HG03280 (cell line): ENCODE data around the gene CDRT4.
"Not testable (repeated sequence)": the region's sequence is repeated elsewhere in the genome, so short reads cannot be mapped to it uniquely, and the experiment has no call there.

ENCODE experiments used
- ATAC-seq: cut with Tn5 transposase; IDR thresholded peaks from one replicate; pipeline ENCODE4 v1.9.1; 2021; ENCODE audit warnings: mild to moderate bottlenecking, moderate library complexity; ENCODE audit not compliant: unreplicated experiment

CDRT4 gene

DNA sequence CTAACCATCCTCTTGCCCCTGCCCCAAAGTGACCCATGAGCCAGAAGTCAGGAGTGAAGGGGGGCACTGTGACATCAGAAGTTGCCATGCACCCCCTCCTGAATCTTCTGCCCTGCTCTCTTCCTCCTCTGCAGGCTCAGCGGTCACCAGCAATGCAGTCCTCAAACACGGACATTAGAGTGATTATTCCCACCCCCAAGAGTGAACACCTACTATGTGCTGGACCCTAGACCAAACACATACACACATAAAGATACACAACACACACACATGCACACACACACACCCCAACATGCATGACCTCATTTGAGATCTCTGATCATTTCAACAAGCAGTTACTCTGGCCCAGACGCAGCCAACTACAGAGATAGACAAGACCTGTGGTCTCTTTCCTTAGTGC is at the start of gene CDRT4:
TSS of gene CDRT4 (minus strand) at position 30 of the 400 bp plus-strand sequence. CDS start 27,383 bp downstream, outside the sequence.
- ATAC-seq, result no peak

DNA sequence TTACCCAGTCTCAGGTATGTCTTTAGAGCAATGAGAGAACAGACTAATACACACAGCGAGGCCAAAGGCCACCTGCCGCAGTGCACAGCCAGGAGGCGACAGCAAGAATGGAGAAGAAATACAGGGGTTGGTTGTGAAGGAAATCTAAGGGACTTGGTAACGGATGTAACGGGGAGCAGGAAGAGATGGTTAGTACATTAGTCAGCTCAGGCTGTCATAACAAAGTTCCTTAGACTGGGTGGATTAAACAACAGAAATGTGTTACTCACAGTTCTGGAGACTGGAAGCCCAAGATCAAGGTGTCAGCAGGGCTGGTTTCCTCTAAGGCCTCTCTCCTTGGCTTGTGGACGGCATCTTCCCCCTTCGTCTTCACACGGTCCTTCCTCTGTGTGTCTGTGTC is 48.7 kb upstream of the CDRT4 start:
- no peak for ATAC-seq

DNA sequence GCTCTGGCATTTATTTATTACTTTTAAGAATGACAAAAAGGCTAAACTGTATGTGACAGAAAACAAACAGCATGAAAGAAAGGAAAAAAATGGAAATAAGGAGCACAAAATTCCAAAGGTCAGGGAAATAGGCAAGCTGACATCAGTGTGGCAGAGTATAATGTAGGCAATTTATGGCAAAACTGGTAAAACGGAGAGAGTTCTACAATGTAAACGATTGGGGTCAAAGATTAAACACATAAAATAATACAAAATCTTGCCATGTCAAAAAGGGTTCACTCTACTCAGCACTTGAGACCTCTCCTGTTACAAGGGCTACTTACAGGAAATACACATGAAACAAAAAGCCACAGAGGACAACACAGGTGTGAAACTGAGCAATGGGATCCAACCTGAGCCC is 47.0 kb upstream of the CDRT4 start:
- no peak for ATAC-seq

DNA sequence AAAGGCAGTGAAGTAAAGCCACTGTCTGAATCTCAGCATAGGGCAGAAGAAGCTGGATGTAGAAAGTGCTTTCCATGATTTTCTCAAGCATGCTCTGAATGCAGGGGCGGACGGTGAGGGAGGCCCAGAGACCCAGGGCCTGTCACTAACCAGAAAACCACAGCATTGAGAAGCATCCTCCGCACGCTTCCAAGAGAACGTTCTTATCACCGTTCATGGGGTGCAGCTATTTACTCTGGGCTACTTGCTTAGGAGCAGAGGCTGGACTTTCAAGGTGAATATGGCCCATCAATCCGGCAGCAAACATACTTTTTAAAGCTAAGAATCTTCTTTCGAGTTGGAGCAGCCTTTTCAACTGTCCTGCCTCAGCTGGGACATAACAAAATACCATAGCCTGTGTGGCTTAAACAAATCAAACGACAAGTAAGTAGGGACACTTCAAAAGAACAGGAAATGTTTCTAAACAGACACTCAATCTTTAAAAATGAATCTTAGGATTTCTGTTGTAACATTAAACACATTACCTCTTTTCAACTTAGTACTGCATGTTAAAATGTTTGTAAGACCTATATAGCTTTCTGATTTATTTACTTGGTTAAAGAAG is 46.5 kb upstream of the CDRT4 start:
- ATAC-seq, result no peak

DNA sequence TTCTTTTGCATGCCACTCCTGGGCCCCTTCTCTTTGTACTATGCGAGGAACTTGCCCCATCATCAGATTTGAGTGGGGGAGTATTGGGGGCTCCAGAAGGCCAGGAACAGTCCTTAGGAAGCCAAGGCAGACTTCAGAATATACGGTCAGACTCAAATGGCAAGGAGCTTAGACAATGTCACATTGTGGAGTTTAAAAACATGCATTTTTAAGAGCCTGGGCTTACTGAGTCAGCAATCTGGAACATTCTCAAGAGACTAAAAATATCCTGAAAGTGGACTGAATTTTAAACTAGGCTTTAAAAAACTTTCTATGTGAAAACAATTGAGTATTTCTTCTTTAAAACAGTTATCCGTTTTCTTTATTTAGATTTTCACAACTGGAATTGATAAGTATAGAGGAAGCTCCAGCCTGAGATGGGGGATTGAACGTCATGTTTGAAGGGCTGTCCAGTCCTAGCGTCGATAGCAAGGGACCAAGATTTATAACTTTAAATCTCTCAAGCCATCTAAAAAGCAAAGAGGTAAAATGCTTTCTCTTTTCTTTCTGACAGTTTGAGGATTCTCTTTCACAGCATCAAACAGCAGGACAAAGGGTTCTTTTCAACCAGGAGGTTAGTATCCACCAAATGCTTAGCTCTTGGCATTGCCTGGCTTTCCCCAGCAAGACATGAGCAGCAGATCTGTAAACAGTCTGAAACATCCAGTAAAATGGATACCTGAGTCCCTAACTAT is 45.8 kb upstream of the CDRT4 start:
- ATAC-seq, result no peak

DNA sequence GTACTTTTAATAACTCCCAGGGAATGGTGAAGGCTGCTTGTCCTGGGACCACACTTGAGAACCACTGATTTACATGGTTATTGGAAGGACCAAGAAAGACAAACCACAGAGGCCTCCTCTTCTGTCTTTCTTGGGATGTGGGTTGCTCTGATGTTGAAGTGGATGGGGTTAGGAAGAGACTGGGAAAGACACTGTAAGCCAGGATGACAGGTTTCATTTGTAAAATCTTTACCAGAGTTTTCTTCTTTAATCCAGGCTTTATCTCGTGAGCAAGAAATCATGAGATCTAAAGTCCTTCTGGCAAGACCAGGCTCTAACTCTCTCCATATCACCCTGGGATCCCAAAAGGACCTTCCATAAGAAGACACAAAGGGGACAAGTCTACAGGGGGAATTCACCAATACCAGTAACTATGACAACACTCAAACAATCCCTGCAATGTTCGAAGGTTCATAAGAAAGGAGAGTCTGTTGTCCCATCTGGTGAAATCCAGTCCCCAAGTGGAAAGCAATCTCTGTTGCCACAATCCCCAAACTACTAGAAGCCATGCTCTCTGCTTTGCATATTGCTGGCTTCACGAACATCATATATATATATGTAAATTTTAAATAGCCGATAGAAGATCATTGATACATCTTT is 44.8 kb upstream of the CDRT4 start:
- no peak for ATAC-seq

DNA sequence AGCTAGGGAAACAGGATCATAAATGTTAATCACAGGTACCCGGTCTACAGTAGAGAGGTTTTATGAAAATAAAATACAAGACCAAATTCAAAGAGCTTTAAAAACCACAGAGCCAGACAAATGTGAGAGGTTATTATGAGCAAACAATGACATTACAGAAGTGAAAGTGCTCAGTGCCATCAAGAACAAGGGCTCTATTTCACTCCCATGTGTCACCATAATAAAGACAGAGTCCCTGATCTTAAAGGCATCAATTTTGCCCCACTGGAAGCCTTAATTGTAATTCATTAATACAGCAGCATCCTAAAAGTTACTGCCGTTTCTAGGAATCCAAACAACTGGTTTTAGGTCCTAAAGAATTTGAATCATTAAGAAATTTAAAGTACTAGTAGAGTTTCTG is 43.7 kb upstream of the CDRT4 start:
- no peak for ATAC-seq

DNA sequence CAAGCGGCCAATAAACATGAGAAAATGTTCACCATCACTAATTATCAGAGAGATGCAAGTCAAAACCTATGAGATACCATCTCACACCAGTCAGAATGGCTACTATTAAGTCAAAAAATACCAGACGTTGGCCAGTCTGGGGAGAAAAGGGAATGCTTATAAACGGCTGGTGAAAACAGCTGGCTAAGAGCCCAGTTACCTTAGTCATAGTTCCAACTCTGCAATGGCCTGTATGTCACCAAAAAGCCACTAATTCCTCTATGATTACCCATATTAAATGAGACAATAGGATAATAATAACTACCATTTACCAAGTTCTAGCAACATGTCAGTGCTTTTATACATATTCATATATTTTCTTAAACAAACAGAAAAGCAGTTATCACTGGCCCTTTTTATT is 42.9 kb upstream of the CDRT4 start:
- no peak for ATAC-seq

DNA sequence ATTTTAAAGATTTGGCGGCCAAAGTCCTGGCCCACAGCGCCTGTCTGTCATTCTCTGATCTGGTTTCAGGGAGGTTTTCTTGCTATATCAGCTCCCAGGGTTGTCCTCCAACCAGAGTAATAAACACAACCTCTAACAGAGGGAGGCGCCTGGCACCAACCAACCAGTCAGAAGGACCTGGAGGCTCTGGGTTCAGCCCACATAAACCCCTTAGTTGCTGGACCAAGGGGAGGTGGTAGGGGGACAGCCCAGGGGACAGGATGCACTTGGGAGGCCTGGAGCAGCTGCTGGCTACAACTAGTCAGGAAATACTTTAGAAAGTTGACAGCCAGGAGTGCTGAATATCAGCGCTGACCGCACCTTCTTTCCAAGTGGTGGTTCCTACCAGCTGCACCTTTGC is 41.7 kb upstream of the CDRT4 start:
- no peak for ATAC-seq

DNA sequence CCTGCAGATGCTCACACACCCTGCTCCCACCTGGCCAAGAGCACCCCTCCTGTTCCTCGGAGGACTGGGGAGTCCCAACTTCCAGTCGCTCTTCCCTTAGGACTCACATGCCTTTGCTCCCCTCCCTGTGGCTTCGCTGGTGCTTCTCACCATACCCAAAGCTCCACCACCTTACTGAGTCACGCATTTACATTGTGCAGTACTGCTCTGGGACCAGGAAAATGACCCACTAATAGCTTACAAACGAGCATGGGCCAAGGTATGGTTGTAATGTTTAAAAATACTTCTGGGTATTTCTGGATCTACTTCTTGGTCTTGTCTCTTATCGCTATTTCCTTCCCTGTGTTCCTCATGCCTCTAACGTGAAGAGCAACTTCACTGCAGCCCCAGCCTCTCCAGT is 41.0 kb upstream of the CDRT4 start:
- no peak for ATAC-seq

DNA sequence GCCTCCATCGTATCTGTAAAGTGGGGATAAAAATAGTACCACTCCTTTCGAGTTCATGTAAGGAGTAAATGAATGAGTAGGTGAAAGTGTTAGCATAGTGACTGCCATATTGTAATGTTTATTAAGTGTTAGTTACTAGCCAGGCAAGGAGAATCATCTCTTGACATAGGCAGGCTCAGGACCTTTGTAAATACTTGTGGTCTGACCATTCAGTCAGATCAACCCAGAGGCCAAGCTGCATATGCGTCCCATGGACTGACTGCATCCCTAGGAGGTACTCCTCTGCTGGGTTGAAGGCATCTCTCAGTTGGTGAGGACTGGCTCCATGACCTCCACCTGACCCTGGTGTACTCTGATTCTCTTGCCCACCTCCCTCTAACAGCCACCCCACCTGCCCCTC is 40.5 kb upstream of the CDRT4 start:
- no peak for ATAC-seq

DNA sequence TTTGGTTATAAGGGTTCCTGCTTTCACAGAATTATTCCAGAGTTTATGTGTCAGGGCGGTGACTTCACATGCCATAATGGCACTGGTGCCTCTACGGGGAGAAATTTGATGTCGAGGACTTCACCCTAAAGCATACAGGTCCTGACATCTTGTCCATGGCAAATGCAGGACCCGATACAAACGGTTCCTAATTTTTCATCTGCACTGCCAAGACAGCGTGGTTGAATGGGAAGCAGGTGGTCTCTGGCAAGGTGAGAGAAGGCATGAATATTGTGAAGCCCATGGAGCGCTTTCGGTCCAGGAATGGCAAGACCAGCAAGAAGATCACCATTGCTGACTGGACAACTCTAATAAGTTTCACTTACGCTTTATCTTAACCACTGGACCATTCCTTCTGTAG is 39.6 kb upstream of the CDRT4 start:
- ATAC-seq, result no peak

DNA sequence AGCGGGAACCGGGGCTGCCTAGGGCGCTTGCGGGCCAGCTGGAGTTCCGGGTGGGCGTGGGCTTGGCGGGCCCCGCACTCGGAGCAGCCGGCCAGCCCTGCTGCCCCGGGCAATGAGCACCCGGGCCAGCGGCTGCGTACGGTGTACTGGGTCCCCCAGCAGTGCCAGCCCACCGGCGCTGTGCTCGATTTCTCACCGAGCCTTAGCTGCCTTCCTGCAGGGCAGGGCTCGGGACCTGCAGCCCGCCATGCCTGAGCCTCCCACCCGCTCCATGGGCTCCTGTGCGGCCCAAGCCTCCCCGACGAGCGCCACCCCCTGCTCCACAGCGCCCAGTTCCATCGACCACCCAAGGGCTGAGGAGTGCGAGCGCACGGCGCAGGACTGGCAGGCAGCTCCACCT is 38.3 kb upstream of the CDRT4 start:
- ATAC-seq, result not testable (repeated sequence)

DNA sequence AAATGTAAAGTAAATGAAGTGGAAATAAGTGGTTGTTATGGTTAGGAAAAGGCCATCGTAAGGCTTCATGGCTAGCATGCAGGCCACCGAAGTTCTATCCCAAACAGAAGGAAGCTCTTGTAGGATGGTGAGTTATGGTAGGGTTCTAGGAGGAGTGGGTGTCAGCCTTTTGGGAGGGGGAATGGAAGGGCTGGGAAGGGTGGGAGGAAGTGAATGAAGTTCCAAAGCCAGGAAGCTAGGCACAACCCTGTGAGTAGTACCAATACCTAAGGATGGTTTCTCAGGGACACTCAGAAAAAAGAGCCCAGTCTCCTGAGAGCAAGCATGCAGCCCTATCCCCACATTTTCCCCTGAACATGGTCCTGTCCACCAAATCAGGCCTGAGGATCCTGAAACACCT is 36.3 kb upstream of the CDRT4 start:
- ATAC-seq, result no peak

DNA sequence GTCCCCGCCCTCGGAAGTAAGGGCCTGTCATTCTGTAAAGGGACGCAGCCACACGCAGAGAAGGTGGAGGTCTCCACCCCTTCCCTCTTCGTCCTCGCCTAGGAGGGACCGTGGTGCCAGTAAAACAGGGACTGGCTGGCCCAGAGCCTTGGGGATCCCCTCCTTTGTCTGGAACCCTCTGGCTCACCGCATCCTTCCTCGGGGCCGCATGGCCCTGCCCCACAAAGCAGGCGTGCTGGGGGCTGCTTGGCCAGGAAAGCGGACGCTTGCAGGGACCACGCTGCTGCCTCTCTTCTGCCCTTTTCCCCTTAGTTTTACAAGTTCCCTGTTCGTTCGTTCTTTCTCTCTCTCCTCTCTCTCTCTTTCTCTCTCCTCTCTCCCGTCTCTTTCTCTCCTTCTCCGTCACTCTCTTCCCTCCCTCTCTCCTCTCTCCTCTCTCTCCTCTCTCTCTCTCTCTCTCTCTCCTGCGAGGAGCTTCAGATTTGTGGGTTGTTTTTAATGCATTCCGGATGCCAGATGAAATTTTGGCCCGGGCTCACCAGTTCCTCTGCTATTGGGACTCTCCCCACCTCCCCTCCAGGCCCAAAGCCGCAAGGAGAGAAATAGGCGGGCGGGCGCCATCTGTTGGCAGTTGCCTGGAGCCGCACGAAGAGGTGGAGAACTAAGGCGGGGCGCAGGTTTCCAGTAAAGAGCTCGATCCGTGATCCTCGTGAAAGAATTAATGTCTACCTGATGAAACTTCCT is 35.1 kb upstream of the CDRT4 start:
- ATAC-seq, result peak; percentile 93

DNA sequence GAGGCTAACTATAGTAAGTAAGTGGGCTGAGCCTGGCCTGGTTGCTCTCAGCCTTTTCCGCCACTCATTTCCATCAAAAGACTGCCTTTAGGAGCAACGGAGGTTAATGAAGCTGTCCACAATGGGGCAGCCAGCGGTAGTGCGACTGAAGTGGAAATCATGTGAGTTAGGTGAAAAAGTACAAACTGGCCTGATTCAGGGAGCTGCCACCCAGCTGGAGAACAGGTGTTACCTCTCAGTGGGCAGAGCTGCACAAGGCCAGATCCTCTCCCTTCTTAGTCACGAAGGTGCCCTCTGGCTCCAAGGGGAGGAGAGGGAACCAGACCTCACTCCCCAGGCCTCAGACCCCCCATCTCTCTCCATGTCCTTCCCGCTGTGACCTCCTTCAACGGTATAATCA is 34.4 kb upstream of the CDRT4 start:
- ATAC-seq, result no peak

DNA sequence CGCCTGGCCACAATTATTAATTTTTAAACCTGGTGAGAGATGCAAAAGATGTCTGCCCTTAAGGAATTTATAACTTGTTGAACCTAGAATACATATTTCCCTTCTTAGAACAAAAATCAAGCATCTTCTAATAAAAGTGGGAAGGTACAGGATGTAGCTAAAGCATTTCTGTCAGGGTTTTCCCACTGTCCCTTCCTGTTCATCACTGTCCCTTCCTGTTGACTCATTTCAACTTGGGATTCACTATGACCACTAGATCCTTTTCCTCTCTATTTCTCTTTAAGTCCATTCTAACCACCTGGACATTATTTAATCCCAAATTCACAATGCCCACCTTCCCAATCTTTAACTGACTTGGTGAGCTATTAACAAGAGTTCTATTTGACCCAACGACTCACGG is 33.9 kb upstream of the CDRT4 start:
- ATAC-seq, result no peak

DNA sequence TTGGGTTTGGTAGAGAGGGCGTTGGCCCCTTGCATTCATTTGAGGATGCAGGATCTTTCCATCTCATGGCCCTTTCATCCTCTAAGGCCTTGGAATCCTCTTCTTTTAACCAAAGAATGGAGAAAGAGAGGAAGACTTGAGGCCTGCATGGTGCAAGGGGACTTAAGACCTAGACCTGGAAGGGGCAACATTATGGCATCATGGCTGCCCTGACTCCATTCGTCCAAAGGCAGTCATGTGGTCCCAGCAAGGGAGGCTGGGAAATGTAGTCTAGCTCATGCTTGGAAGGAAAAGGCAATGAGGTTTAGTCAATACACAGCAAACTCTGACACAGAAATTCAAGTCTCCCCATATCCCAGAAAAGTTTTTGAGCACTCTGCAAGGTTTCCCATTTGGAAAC is 30.7 kb upstream of the CDRT4 start:
- no peak for ATAC-seq

DNA sequence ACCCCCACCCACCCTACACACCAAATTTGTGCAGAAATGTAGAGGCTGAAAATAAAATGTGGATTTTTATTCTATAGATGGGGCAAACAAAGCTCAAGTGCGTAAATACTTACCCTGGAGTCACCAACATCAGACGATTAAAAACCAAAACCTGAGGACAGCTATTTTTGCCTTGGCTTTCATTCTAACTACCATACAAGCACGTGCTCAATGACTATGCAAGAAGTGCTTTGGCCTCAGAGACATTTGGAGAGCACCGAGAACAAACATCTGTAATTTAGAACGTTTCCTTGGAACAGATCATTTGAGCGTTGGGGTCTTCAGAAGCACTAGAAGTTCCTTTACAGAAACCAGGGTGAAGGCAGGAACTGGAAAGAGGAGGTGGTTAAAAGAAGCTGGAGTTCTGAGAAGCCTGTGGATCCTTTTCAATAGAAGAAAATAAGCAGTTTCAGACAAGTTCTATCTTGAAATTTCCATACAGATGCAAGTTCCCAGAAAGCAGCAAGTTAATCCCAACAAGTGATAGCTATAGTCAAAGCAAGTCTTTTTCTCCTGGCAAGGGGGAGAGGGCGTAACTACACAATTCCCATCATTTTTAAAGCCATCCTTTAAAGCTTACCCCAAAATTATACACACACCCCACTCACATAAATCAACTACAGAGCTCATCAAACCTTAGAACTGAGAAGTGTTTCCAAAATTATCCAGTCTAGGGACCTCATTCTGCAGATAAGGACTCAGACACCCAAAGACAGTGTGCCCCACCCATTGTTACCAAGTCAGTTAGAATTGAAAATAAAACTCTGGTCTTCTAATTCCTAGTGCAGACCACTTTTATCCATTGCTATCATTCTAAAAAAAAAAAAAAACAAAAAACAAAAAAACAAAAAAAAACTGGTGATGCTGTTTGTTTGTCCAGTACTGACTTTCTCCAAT is 29.6 kb upstream of the CDRT4 start:
- no peak for ATAC-seq

DNA sequence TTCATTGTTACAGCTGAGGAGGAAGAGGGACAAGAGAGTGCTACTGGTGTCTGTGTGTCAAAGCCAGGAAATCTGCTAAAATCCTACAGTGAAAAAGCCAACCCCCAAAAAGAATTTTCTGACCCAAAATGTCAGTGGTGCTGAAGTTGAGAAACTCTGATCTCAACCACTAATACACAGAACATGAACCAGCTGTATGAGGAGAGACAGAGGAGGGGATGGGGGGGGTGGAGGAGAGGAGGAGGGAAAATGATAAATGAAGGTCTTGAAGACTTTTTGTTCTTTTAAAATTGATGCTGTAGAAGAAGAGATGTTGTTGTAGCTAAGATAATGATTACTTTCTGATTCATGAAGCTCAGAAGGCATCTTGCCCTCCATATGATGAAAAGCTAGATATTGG is 27.4 kb upstream of the CDRT4 start:
- no peak for ATAC-seq

DNA sequence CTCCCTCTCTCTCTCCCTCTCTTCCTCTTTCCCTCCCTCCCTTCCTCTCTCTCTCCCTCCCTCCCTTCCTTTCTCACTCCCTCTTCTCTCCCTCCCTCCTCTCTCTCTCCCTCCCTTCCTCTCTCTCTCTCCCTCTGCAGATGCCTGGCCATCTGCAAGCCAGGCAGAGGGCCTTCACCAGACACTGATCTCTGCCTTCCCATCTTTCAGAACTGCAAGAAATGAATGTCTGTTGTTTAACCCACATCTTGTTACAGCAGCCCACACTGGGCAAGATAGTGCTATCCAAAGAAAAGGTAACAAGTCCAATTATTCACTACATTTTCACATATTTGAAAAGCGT is 26.2 kb upstream of the CDRT4 start:
- ATAC-seq, result no peak
